ENCODE data around the gene SLC4A8.

The SLC4A8 gene

GRCh38 chr12:51424662-51425539 is at the start of gene SLC4A8:
SLC4A8 (plus strand) TSS chr12:51424831; CDS start chr12:51424988, 157 bp downstream.
- DNase-seq = peak; percentile 67 to 98 (median 93)

GRCh38 chr12:51374856-51375255 is 49.8 kb upstream of the SLC4A8 start:
- DNase-seq = no peak

- DNase-seq = peak in 1 of 51 donors; percentile 48
Measured at GRCh38 chr12:51377099-51377984, 47.3 kb upstream of the SLC4A8 start.

- DNase-seq = no peak
Measured at GRCh38 chr12:51378749-51379148, 45.9 kb upstream of the SLC4A8 start.

- no peak for DNase-seq
Measured at GRCh38 chr12:51379571-51379970, 45.1 kb upstream of the SLC4A8 start.

- no peak for DNase-seq
Measured at GRCh38 chr12:51381226-51382079, 43.2 kb upstream of the SLC4A8 start.

GRCh38 chr12:51382173-51382572 is 42.5 kb upstream of the SLC4A8 start:
- no peak for DNase-seq

GRCh38 chr12:51383269-51383905 is 41.2 kb upstream of the SLC4A8 start:
- DNase-seq = no peak

- no peak for DNase-seq
Measured at GRCh38 chr12:51386351-51386750, 38.3 kb upstream of the SLC4A8 start.

GRCh38 chr12:51388069-51388799 is 36.4 kb upstream of the SLC4A8 start:
- DNase-seq = peak in 16 of 51 donors; percentile 12 to 52 (median 26)

- DNase-seq = peak in 13 of 51 donors; percentile 15 to 61 (median 34)
Measured at GRCh38 chr12:51388846-51389245, 35.8 kb upstream of the SLC4A8 start.

- DNase-seq = peak in 1 of 51 donors; percentile 48
Measured at GRCh38 chr12:51389302-51389999, 35.2 kb upstream of the SLC4A8 start.

- DNase-seq = peak in 1 of 51 donors; percentile 51
Measured at GRCh38 chr12:51390457-51390856, 34.2 kb upstream of the SLC4A8 start.

- peak in 14 of 51 donors; percentile 22 to 73 (median 46) for DNase-seq
Measured at GRCh38 chr12:51390891-51391282, 33.7 kb upstream of the SLC4A8 start.

- peak in 16 of 51 donors; percentile 23 to 73 (median 48) for DNase-seq
Measured at GRCh38 chr12:51391283-51392123, 33.1 kb upstream of the SLC4A8 start, which contains the start of gene GALNT6. GALNT6 (minus strand) TSS chr12:51391406; CDS start chr12:51379781, 11,625 bp downstream.

- DNase-seq = peak in 9 of 51 donors; percentile 10 to 43 (median 23)
Measured at GRCh38 chr12:51392556-51393237, 31.9 kb upstream of the SLC4A8 start.
